ENCODE measurements around the gene SGPL1. TPM values are rescaled to one million over a fixed set of nuclear protein-coding genes. Genes with fewer than 3 reads are reported as not detected.

The SGPL1 gene
- total RNA-seq, 5 donors from 2014 or later (not counting 1 experiment from before 2014, with no cell fraction given), result 25.0 to 36.8 (median 27.9) TPM

GRCh38 chr10:70906031-70906783 is 90.5 kb downstream of the SGPL1 start:
- Histone ChIP-seq H3K4me3 (ENCODE audit: control insufficient read depth in 1 of 2, extremely low read depth in 1 of 2, low read length in 1 of 2) (no peak overlapping the region), H3K9me3 (no peaks in the 10 kb centered on the region), H3K27ac (ENCODE audit: low read length) (no peak overlapping the region), H3K4me1 (ENCODE audit: control insufficient read depth in 1 of 2, extremely low read depth in 1 of 2, insufficient read depth in 2 of 2, low read length in 2 of 2) (no peaks in the 10 kb centered on the region), H3K36me3 (ENCODE audit: control insufficient read depth in 2 of 2, extremely low read depth in 1 of 2, insufficient read depth in 1 of 2, low read length in 1 of 2) (no peaks in the 10 kb centered on the region), H3K27me3 (replicated peaks in 1 of 2; ENCODE audit: control insufficient read depth in 2 of 2, extremely low read depth in 1 of 2, insufficient read depth in 2 of 2, low read length in 1 of 2) (peaks cover 0 to 41% of the 10 kb centered on the region in 2 experiments)
- H3K4me1 Mint-ChIP-seq, result no peaks in the 10 kb centered on the region
- 100% methylated on average over 1 of the region's 5 CpGs for WGBS (ENCODE audit: insufficient coverage)
- POLR2A ChIA-PET, result no interaction called here
- H3K27ac Mint-ChIP-seq, result no peak overlapping the region
- no peaks in the 10 kb centered on the region for H3K9me3 Mint-ChIP-seq
- H3K36me3 Mint-ChIP-seq, result no peaks in the 10 kb centered on the region
- ATAC-seq (replicated peaks in 1 of 4), result no peak
- no peak overlapping the region for H3K4me3 Mint-ChIP-seq
- H3K27me3 Mint-ChIP-seq, result peaks cover 0 to 6% of the 10 kb centered on the region in 2 donors
- CTCF ChIA-PET, result no interaction called here
- DNase-seq, result no peak

GRCh38 chr10:70906953-70907636 is 91.3 kb downstream of the SGPL1 start:
- peaks cover 0 to 6% of the 10 kb centered on the region in 2 donors for H3K27me3 Mint-ChIP-seq
- H3K27ac ChIP-seq (ENCODE audit: low read length), result no peak overlapping the region
- no peak overlapping the region for H3K4me3 Mint-ChIP-seq
- no peaks in the 10 kb centered on the region for H3K9me3 Mint-ChIP-seq
- H3K27ac Mint-ChIP-seq, result no peak overlapping the region
- no peaks in the 10 kb centered on the region for H3K36me3 ChIP-seq (ENCODE audit: control insufficient read depth in 2 of 2, extremely low read depth in 1 of 2, insufficient read depth in 1 of 2, low read length in 1 of 2)
- no peak overlapping the region for H3K4me3 ChIP-seq (ENCODE audit: control insufficient read depth in 1 of 2, extremely low read depth in 1 of 2, low read length in 1 of 2)
- no peaks in the 10 kb centered on the region for H3K4me1 Mint-ChIP-seq
- ATAC-seq (replicated peaks in 1 of 4), result no peak
- H3K9me3 ChIP-seq, result no peaks in the 10 kb centered on the region
- ChIA-PET POLR2A (no interaction called here), CTCF (no interaction called here)
- DNase-seq, result no peak
- H3K27me3 ChIP-seq (replicated peaks in 1 of 2; ENCODE audit: control insufficient read depth in 2 of 2, extremely low read depth in 1 of 2, insufficient read depth in 2 of 2, low read length in 1 of 2), result peaks cover 0 to 32% of the 10 kb centered on the region in 2 experiments
- no peaks in the 10 kb centered on the region for H3K4me1 ChIP-seq (ENCODE audit: control insufficient read depth in 1 of 2, extremely low read depth in 1 of 2, insufficient read depth in 2 of 2, low read length in 2 of 2)
- 83% methylated on average over 9 of the region's 15 CpGs for WGBS (ENCODE audit: insufficient coverage)
- H3K36me3 Mint-ChIP-seq, result no peaks in the 10 kb centered on the region

DNA sequence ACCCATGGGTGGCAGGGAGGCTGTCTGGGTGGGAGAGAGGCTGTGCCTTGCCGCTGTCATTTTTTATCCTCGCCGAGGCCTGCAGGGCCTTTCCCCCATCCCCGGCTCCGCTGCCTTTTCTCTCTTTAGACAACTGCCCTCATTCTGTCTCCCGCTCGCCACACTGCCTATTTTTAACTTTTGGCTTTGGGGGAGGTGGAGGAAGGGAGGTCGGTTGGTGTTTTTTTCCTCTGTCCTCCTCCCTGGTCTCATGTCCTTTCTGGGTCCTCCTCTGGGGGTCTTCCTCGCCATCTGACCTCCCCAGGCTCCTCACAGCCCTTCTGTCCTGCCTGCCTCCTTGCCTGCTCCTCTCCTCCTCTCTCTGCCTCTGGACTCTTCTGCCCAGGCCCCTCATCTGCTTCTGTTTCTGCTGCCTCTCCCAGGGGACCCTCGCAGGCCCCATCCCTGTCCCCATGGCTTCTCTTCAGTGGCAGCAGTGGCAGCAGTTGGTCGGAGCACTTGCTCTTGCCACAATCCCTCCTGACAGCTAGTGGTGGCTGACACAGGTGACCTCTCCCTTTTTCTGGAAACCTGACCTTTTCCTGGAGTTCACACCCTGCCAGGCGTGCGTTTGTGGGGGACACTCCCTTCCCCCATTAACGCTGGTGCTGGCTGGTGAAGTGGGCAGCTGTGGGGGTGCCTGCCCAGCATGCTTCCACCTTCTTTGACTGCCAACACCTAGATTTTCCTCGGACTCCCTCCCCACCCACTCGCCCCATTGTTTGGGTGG is 92.1 kb downstream of the SGPL1 start:
- H3K36me3 ChIP-seq (ENCODE audit: control insufficient read depth in 2 of 2, extremely low read depth in 1 of 2, insufficient read depth in 1 of 2, low read length in 1 of 2), result no peaks in the 10 kb centered on the region
- no peaks in the 10 kb centered on the region for H3K9me3 ChIP-seq
- Mint-ChIP-seq H3K27me3 (peaks cover 0 to 5% of the 10 kb centered on the region in 2 donors), H3K27ac (no peak overlapping the region), H3K9me3 (no peaks in the 10 kb centered on the region), H3K36me3 (no peaks in the 10 kb centered on the region), H3K4me1 (no peaks in the 10 kb centered on the region), H3K4me3 (no peak overlapping the region)
- no peak overlapping the region for H3K27ac ChIP-seq (ENCODE audit: low read length)
- H3K4me1 ChIP-seq (ENCODE audit: control insufficient read depth in 1 of 2, extremely low read depth in 1 of 2, insufficient read depth in 2 of 2, low read length in 2 of 2), result no peaks in the 10 kb centered on the region
- ATAC-seq (replicated peaks in 1 of 4) (no peak), DNase-seq (no peak)
- 65% methylated on average over 4 of the region's 16 CpGs for WGBS (ENCODE audit: insufficient coverage)
- ChIA-PET POLR2A (no interaction called here), CTCF (no interaction called here)
- H3K27me3 ChIP-seq (replicated peaks in 1 of 2; ENCODE audit: control insufficient read depth in 2 of 2, extremely low read depth in 1 of 2, insufficient read depth in 2 of 2, low read length in 1 of 2), result peaks cover 0 to 34% of the 10 kb centered on the region in 2 experiments
- no peak overlapping the region for H3K4me3 ChIP-seq (ENCODE audit: control insufficient read depth in 1 of 2, extremely low read depth in 1 of 2, low read length in 1 of 2)

DNA sequence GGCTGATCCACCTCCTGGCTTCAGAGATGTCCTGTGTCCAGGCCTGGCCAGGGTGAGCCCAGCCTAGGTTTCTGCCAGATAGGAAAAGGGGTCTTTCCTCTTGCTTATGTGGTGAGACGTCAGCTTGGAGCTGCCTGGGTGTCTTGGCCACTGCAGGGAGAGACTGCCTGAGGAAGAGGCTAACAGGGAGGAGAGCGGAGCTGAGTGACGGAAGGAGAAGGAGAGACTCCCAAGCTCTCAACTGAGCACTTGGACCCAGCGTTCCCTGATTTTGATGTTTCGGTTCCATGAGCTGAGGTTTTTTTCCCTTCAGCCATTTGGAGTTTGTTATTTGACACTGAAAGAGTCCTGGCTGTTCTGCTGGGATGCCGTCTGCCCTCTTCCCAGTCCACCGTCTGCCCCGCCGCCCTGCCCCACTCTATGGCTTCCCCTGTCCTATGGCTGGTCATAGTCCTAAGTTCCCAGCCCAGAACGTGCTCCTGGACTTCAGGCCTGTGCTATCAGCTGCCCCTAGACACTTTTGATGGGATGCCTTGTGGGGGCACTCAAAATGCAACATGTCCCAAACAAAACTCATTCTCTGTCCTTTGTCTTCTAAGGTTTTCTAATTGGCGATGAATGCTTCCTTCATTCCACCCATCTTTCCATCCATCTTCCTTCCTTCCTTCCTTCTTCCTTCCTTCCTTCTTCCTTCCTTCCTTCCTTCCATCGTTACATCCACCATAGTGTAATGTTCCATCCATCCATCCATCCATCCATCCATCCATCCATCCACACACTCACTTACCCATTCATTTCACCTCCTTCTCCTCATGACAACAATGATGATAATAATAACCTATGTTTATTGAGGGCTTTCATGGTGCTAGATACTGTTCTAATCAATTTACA is 92.9 kb downstream of the SGPL1 start:
- no peaks in the 10 kb centered on the region for H3K9me3 ChIP-seq
- H3K9me3 Mint-ChIP-seq, result peaks cover 0 to under 1% (median 0%) of the 10 kb centered on the region in 3 donors
- ChIA-PET POLR2A (no interaction called here), CTCF (no interaction called here)
- H3K4me3 Mint-ChIP-seq, result no peak overlapping the region
- H3K4me1 ChIP-seq (ENCODE audit: control insufficient read depth in 1 of 2, extremely low read depth in 1 of 2, insufficient read depth in 2 of 2, low read length in 2 of 2), result no peaks in the 10 kb centered on the region
- no peaks in the 10 kb centered on the region for H3K36me3 ChIP-seq (ENCODE audit: control insufficient read depth in 2 of 2, extremely low read depth in 1 of 2, insufficient read depth in 1 of 2, low read length in 1 of 2)
- H3K36me3 Mint-ChIP-seq, result no peaks in the 10 kb centered on the region
- no peaks in the 10 kb centered on the region for H3K4me1 Mint-ChIP-seq
- no peak overlapping the region for H3K27ac Mint-ChIP-seq
- H3K4me3 ChIP-seq (ENCODE audit: control insufficient read depth in 1 of 2, extremely low read depth in 1 of 2, low read length in 1 of 2), result no peak overlapping the region
- no peak for ATAC-seq (replicated peaks in 1 of 4)
- no peak overlapping the region for H3K27ac ChIP-seq (ENCODE audit: low read length)
- 63% methylated on average over 7 of the region's 12 CpGs for WGBS (ENCODE audit: insufficient coverage)
- H3K27me3 Mint-ChIP-seq, result peaks cover 0 to 3% of the 10 kb centered on the region in 2 donors
- H3K27me3 ChIP-seq (replicated peaks in 1 of 2; ENCODE audit: control insufficient read depth in 2 of 2, extremely low read depth in 1 of 2, insufficient read depth in 2 of 2, low read length in 1 of 2), result peaks cover 0 to 29% of the 10 kb centered on the region in 2 experiments
- DNase-seq, result no peak

- no peaks in the 10 kb centered on the region for H3K4me1 Mint-ChIP-seq
- Histone ChIP-seq H3K9me3 (no peaks in the 10 kb centered on the region), H3K4me3 (ENCODE audit: control insufficient read depth in 1 of 2, extremely low read depth in 1 of 2, low read length in 1 of 2) (no peak overlapping the region), H3K27ac (ENCODE audit: low read length) (no peak overlapping the region), H3K36me3 (ENCODE audit: control insufficient read depth in 2 of 2, extremely low read depth in 1 of 2, insufficient read depth in 1 of 2, low read length in 1 of 2) (no peaks in the 10 kb centered on the region), H3K4me1 (ENCODE audit: control insufficient read depth in 1 of 2, extremely low read depth in 1 of 2, insufficient read depth in 2 of 2, low read length in 2 of 2) (no peaks in the 10 kb centered on the region), H3K27me3 (replicated peaks in 1 of 2; ENCODE audit: control insufficient read depth in 2 of 2, extremely low read depth in 1 of 2, insufficient read depth in 2 of 2, low read length in 1 of 2) (peaks cover 0 to 31% of the 10 kb centered on the region in 2 experiments)
- ChIA-PET POLR2A (no interaction called here), CTCF (no interaction called here)
- DNase-seq, result no peak
- H3K27ac Mint-ChIP-seq, result no peak overlapping the region
- H3K9me3 Mint-ChIP-seq, result peaks cover 0 to 3% (median 0%) of the 10 kb centered on the region in 3 donors
- H3K27me3 Mint-ChIP-seq, result peaks cover 0 to 3% of the 10 kb centered on the region in 2 donors
- ATAC-seq (replicated peaks in 1 of 4), result no peak
- H3K36me3 Mint-ChIP-seq, result no peaks in the 10 kb centered on the region
- WGBS (ENCODE audit: insufficient coverage), result 81% methylated on average over 6 of the region's 9 CpGs
- H3K4me3 Mint-ChIP-seq, result no peak overlapping the region
Measured at GRCh38 chr10:70909326-70909935, 93.7 kb downstream of the SGPL1 start.

All from T-cell (primary cell).